IMR-90 (cell line): ENCODE measurements around the gene SH3TC1. TPM values are rescaled to one million over a fixed set of nuclear protein-coding genes. Genes with fewer than 3 reads are reported as not detected.

Experiments used
- ATAC-seq: fragments of 200-7000 bp; cut with Tn5 transposase; 2 replicates; pipeline ENCODE4 v1.9.1; 2020; ENCODE audit warnings: low read depth, mild to moderate bottlenecking, moderate library complexity
- BruUV-seq: library from RNA; stranded (reverse); fragments of 400-500 nt; replicated peaks from 2 replicates; lab custom pipeline; 2021; lab: Mats Ljungman, UMichigan
- CTCF ChIA-PET: fragments of 300-600 bp; formaldehyde crosslinking; extraction: SDS; loops from one replicate; lab custom pipeline; 2021; ENCODE audit warnings: antibody characterized with exemption; lab: Yijun Ruan, JAX
- POLR2A ChIA-PET: fragments of 300-600 bp; sonication (Branson Sonifier 250); formaldehyde crosslinking; loops from one replicate; lab custom pipeline; 2022; ENCODE audit warnings: antibody characterized with exemption; ENCODE audit not compliant: unreplicated experiment; lab: Charles Lee
- DNase-seq: peaks from one replicate; pipeline ENCODE4 v3.0.0; 2013
- H2AFZ ChIP-seq: replicated peaks from 2 replicates; pipeline ENCODE3; 2013; ENCODE audit warnings: low read length, mild to moderate bottlenecking; ENCODE audit not compliant: poor library complexity
- H2AK5ac ChIP-seq: 2 replicates; pipeline ENCODE4 v1.6.1; 2013; ENCODE audit warnings: low read depth, low read length, inconsistent platforms
- H2AK9ac ChIP-seq: replicated peaks from 2 replicates; pipeline ENCODE3; 2013; ENCODE audit warnings: mild to moderate bottlenecking, low read depth, low read length, moderate library complexity; ENCODE audit not compliant: poor library complexity
- H2BK120ac ChIP-seq: 2 replicates; pipeline ENCODE4 v1.6.1; 2013; ENCODE audit warnings: low read depth, low read length, inconsistent platforms
- H2BK15ac ChIP-seq: 3 replicates; pipeline ENCODE4 v1.6.1; 2013; ENCODE audit warnings: low read depth, low read length, inconsistent platforms
- H2BK20ac ChIP-seq: 2 replicates; pipeline ENCODE4 v1.6.1; 2013; ENCODE audit warnings: low read depth, mild to moderate bottlenecking, inconsistent platforms, low read length, moderate library complexity
- H2BK5ac ChIP-seq: 2 replicates; pipeline ENCODE4 v1.6.1; 2013; ENCODE audit warnings: mild to moderate bottlenecking, low read depth, low read length, inconsistent platforms; ENCODE audit not compliant: poor library complexity, severe bottlenecking
- H3K14ac ChIP-seq: replicated peaks from 2 replicates; pipeline ENCODE4 v1.6.1; 2013; ENCODE audit warnings: low read depth, low read length, inconsistent platforms
- H3K18ac ChIP-seq: 2 replicates; pipeline ENCODE4 v1.6.1; 2013; ENCODE audit warnings: low read depth, low read length, control low read depth
- H3K23ac ChIP-seq: 2 replicates; pipeline ENCODE4 v1.6.1; 2013; ENCODE audit warnings: low read depth, low read length, inconsistent platforms
- H3K27ac ChIP-seq: 2 replicates; pipeline ENCODE4 v1.5.1; 2013; ENCODE audit warnings: mild to moderate bottlenecking, control low read depth, low read length; ENCODE audit not compliant: insufficient read depth
- H3K27me3 ChIP-seq: 2 replicates; pipeline ENCODE4 v1.6.1; 2013; ENCODE audit warnings: low read length; ENCODE audit not compliant: control insufficient read depth, insufficient read depth
- H3K36me3 ChIP-seq: 2 replicates; pipeline ENCODE4 v1.6.1; 2013; ENCODE audit warnings: low read length, mixed read lengths; ENCODE audit not compliant: control insufficient read depth, insufficient read depth
- H3K4ac ChIP-seq: 2 replicates; pipeline ENCODE4 v1.6.1; 2013; ENCODE audit warnings: low read depth, low read length, inconsistent platforms
- H3K4me1 ChIP-seq: 2 replicates; pipeline ENCODE4 v1.6.1; 2013; ENCODE audit warnings: low read length, mixed read lengths; ENCODE audit not compliant: control insufficient read depth, insufficient read depth
- H3K4me2 ChIP-seq: 2 replicates; pipeline ENCODE4 v1.6.1; 2013; ENCODE audit warnings: low read depth, mild to moderate bottlenecking, control low read depth, low read length, moderate library complexity
- H3K4me3 ChIP-seq: 2 replicates; pipeline ENCODE4 v1.5.1; 2013; ENCODE audit warnings: low read depth, mild to moderate bottlenecking, control low read depth, low read length, moderate library complexity; ENCODE audit not compliant: insufficient read depth
- H3K56ac ChIP-seq: 2 replicates; pipeline ENCODE4 v1.6.1; 2013; ENCODE audit warnings: low read length, inconsistent platforms; ENCODE audit not compliant: insufficient read depth; ENCODE audit errors: extremely low read depth
- H3K79me1 ChIP-seq, 2 experiments: 2 replicates each; pipeline ENCODE4 v1.6.1; 2013; ENCODE audit warnings: low read length in 2 of 2, inconsistent platforms in 1 of 2, low read depth in 1 of 2
- H3K9ac ChIP-seq: 2 replicates; pipeline ENCODE4 v1.6.1; 2013; ENCODE audit warnings: low read depth, low read length, control low read depth
- H3K9me1 ChIP-seq: 2 replicates; pipeline ENCODE4 v1.6.1; 2013; ENCODE audit warnings: low read length, inconsistent platforms; ENCODE audit not compliant: insufficient read depth
- H3K9me3 ChIP-seq: 2 replicates; pipeline ENCODE4 v1.6.1; 2013; ENCODE audit warnings: low read length; ENCODE audit not compliant: control insufficient read depth, insufficient read depth
- H4K20me1 ChIP-seq: 2 replicates; pipeline ENCODE4 v1.6.1; 2013; ENCODE audit warnings: low read length, inconsistent platforms; ENCODE audit not compliant: insufficient read depth
- H4K5ac ChIP-seq: 2 replicates; pipeline ENCODE4 v1.6.1; 2013; ENCODE audit warnings: mild to moderate bottlenecking, low read depth, low read length, control low read depth
- H4K8ac ChIP-seq, 2 experiments: 2 replicates each; pipeline ENCODE4 v1.6.1; 2013; ENCODE audit warnings: low read depth in 2 of 2, low read length in 2 of 2, control low read depth in 1 of 2, inconsistent platforms in 1 of 2
- H4K91ac ChIP-seq: 2 replicates; pipeline ENCODE4 v1.6.1; 2013; ENCODE audit warnings: low read depth, low read length, inconsistent platforms; ENCODE audit not compliant: insufficient read depth
- BHLHE40 ChIP-seq: fragments of 150-350 bp; IDR thresholded peaks from 2 replicates; pipeline ENCODE4 v1.6.1; 2016; ENCODE audit warnings: mild to moderate bottlenecking, low read depth, low read length
- CHD1 ChIP-seq: IDR thresholded peaks from 2 replicates; pipeline ENCODE4 v1.6.1; 2012; ENCODE audit warnings: low read depth, low read length, improper control_type of control experiment
- FOS ChIP-seq: fragments of 150-350 bp; IDR thresholded peaks from 2 replicates; pipeline ENCODE4 v1.6.1; 2016; ENCODE audit warnings: low read depth, low read length
- MAFK ChIP-seq: IDR thresholded peaks from 2 replicates; pipeline ENCODE4 v1.6.1; 2012; ENCODE audit warnings: low read depth, low read length, improper control_type of control experiment
- MAZ ChIP-seq: IDR thresholded peaks from 2 replicates; pipeline ENCODE4 v1.6.1; 2012; ENCODE audit warnings: low read depth, mild to moderate bottlenecking, low read length, improper control_type of control experiment, moderate library complexity, borderline replicate concordance
- NFE2L2 ChIP-seq: fragments of 150-350 bp; IDR thresholded peaks from 2 replicates; pipeline ENCODE4 v1.6.1; 2016; ENCODE audit warnings: low read depth, mild to moderate bottlenecking, low read length
- POLR2A ChIP-seq: IDR thresholded peaks from 2 replicates; pipeline ENCODE4 v1.6.1; 2012; ENCODE audit warnings: mild to moderate bottlenecking, low read depth, low read length
- RAD21 ChIP-seq: IDR thresholded peaks from 2 replicates; pipeline ENCODE4 v1.6.1; 2012; ENCODE audit warnings: low read length, improper control_type of control experiment
- RCOR1 ChIP-seq: IDR thresholded peaks from 2 replicates; pipeline ENCODE4 v1.6.1; 2012; ENCODE audit warnings: mild to moderate bottlenecking, low read length, improper control_type of control experiment; ENCODE audit not compliant: insufficient replicate concordance
- RFX5 ChIP-seq: IDR thresholded peaks from 2 replicates; pipeline ENCODE4 v1.8.0; 2012; ENCODE audit warnings: low read depth, mild to moderate bottlenecking, low read length, moderate library complexity
- SMC3 ChIP-seq: fragments of 150-350 bp; IDR thresholded peaks from 2 replicates; pipeline ENCODE4 v1.6.1; 2016; ENCODE audit warnings: low read depth, mild to moderate bottlenecking, antibody characterized with exemption, low read length, moderate library complexity
- USF2 ChIP-seq: fragments of 150-350 bp; IDR thresholded peaks from 2 replicates; pipeline ENCODE4 v1.6.1; 2017; ENCODE audit warnings: mild to moderate bottlenecking, antibody characterized with exemption, low read length, low read depth
- WGBS, 2 experiments: methylation state at CpG; one replicate each; pipeline versions ENCODE4 v1.1.5 to v1.1.7; 2013; ENCODE audit warnings: missing lambda C conversion rate in 2 of 2; ENCODE audit not compliant: insufficient read length in 1 of 2; ENCODE audit errors: extremely low coverage in 2 of 2; 5-methylcytosine and 5-hydroxymethylcytosine counted together
- dilution Hi-C: fragments of 300-500 bp; cut with HindIII; formaldehyde crosslinking; loops from one replicate; pipeline ENCODE4 v1.14.3; 2018; ENCODE audit warnings: low sequenced_read_pairs; ENCODE audit not compliant: unreplicated experiment
- in situ Hi-C: fragments of 300-500 bp; cut with MboI; formaldehyde crosslinking; loops from 3 replicates; pipeline ENCODE4 v1.14.3; 2019; ENCODE audit warnings: low sequenced_read_pairs, inconsistent platforms, mixed read lengths
- intact Hi-C: fragments of 100-400 bp; cut with micrococcal nuclease; formaldehyde crosslinking; loops from 2 replicates; pipeline ENCODE4 v1.10.0; 2022
- polyA plus RNA-seq, 3 experiments: library from polyadenylated mRNA; depleted of rRNA; stranded (reverse); fragments of >200 nt; gene quantifications; 2 replicates each; pipeline ENCODE4 v1.2.3, GENCODE V29; 2012; ENCODE audit warnings: low replicate concordance in 1 of 3
- total RNA-seq: library from RNA; depleted of rRNA; stranded (reverse); fragments of >200 nt; gene quantifications from 2 replicates; pipeline ENCODE4 v1.2.3, GENCODE V29; 2012
- TF ChIP-seq, protein P1 (sequence below): conservative IDR thresholded peaks from 2 replicates; pipeline ENCODE4 v1.5.1; 2012; ENCODE audit warnings: mild to moderate bottlenecking, low read depth, low read length, improper control_type of control experiment
- TF ChIP-seq, protein P2 (sequence below): fragments of 150-350 bp; IDR thresholded peaks from 2 replicates; pipeline ENCODE4 v1.6.1; 2016; ENCODE audit warnings: low read depth, mild to moderate bottlenecking, low read length, moderate library complexity, borderline replicate concordance

SH3TC1 gene
- total and polyA plus RNA-seq, 2 of the 4 experiments (the other 2 are of a cell fraction), result 1.6 to 2.2 TPM

DNA sequence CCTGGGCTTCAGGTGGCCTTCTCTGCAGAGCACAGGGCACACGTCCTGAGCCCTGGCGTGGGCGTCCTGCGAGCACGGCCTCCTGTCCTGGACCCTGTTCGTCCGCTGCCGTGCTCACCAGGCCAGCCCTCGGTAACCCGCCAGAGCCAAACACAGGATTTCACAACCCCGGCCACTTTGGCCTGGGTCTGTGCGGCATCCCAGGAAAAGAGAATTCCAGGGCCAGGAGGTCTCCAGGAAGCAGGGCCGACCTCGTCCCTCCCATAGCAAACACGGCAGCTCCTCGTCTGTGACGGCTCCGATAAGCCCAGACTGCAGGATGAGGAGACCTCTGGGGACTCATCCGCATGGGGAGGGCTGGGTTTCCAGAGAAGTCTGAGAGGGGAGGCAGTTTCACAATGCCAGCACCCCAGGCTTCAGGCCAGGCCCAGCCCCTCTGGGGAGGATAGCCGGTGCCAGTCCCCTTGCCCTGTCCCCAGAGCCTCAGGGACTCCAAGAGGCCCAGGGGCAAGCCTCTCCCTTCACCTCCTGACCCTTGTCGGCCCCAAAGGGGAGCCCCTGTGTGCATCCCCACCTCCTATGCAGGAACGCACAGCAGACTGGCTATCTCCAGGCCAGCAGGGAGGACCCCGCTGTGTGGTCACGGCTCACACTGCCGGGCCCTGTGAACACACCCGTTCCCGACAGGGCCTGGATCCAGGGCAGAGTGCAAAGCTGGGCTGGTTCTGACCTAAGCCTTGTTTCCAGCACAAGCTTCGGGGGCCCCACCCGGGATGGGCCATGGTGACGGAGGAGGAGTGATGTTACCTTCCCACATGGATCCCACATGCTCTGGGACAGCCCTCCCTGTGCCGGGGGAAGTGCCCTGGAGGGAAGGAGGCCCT is 48.2 kb downstream of the SH3TC1 start:
- Histone ChIP-seq H3K4me3 (no peak overlapping the region), H3K36me3 (no peaks in the 10 kb centered on the region), H3K23ac (no peak overlapping the region), H3K56ac (no peak overlapping the region), H3K27ac (no peak overlapping the region), H3K27me3 (peaks cover 3% of the 10 kb centered on the region; the same call in 1 of the 2 replicates), H3K9me3 (no peaks in the 10 kb centered on the region; the same call in 1 of the 2 replicates), H4K8ac (no peak overlapping the region), H3K14ac (no peak overlapping the region), H3K9ac (no peak overlapping the region), H2AFZ (no peak overlapping the region), H2AK9ac (no peak overlapping the region), H4K5ac (no peak overlapping the region), H2BK15ac (no peak overlapping the region), H3K4me2 (no peak overlapping the region), H3K4ac (no peak overlapping the region), H2BK20ac (no peak overlapping the region), H3K18ac (no peak overlapping the region), H2BK120ac (no peak overlapping the region), H4K20me1 (no peaks in the 10 kb centered on the region), H3K79me1 (no peaks in the 10 kb centered on the region), H2AK5ac (no peak overlapping the region), H3K4me1 (peaks cover 8% of the 10 kb centered on the region), H3K9me1 (no peaks in the 10 kb centered on the region), H4K91ac (no peak overlapping the region), H2BK5ac (no peak overlapping the region)
- dilution Hi-C loops, result no loop called here
- ChIA-PET POLR2A (no interaction called here), CTCF (interaction anchor here (1.0 kb wide), 1 partner anchor 71 kb away, joined by 4 read pairs; no protein-coding TSS in a partner anchor)
- 97% methylated on average over 16 of the region's 31 CpGs; no CpG with 5 or more reads in 1 of the 2 experiments for WGBS, 2 experiments
- DNase-seq, result no peak
- in situ Hi-C loops, result no loop called here
- intact Hi-C loops, result no loop called here
- no TSS peak for BruUV-seq
- no peak for ATAC-seq
- no peak for TF ChIP-seq POLR2A
- TF ChIP-seq RAD21, result no peak
- no peak for TF ChIP-seq NFE2L2
- TF ChIP-seq FOS, result no peak
- TF ChIP-seq CHD1, result no peak
- TF ChIP-seq RFX5, result no peak
- TF ChIP-seq RCOR1, result no peak
- no peak for TF ChIP-seq USF2
- TF ChIP-seq MAFK, result no peak
- TF ChIP-seq, protein P1, sequence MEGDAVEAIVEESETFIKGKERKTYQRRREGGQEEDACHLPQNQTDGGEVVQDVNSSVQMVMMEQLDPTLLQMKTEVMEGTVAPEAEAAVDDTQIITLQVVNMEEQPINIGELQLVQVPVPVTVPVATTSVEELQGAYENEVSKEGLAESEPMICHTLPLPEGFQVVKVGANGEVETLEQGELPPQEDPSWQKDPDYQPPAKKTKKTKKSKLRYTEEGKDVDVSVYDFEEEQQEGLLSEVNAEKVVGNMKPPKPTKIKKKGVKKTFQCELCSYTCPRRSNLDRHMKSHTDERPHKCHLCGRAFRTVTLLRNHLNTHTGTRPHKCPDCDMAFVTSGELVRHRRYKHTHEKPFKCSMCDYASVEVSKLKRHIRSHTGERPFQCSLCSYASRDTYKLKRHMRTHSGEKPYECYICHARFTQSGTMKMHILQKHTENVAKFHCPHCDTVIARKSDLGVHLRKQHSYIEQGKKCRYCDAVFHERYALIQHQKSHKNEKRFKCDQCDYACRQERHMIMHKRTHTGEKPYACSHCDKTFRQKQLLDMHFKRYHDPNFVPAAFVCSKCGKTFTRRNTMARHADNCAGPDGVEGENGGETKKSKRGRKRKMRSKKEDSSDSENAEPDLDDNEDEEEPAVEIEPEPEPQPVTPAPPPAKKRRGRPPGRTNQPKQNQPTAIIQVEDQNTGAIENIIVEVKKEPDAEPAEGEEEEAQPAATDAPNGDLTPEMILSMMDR, result no peak
- no peak for TF ChIP-seq MAZ
- TF ChIP-seq SMC3, result no peak
- TF ChIP-seq, protein P2, sequence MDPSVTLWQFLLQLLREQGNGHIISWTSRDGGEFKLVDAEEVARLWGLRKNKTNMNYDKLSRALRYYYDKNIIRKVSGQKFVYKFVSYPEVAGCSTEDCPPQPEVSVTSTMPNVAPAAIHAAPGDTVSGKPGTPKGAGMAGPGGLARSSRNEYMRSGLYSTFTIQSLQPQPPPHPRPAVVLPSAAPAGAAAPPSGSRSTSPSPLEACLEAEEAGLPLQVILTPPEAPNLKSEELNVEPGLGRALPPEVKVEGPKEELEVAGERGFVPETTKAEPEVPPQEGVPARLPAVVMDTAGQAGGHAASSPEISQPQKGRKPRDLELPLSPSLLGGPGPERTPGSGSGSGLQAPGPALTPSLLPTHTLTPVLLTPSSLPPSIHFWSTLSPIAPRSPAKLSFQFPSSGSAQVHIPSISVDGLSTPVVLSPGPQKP, result no peak
- TF ChIP-seq BHLHE40, result no peak
